ENCODE measurements around the gene POLR2E.

POLR2E gene

DNA sequence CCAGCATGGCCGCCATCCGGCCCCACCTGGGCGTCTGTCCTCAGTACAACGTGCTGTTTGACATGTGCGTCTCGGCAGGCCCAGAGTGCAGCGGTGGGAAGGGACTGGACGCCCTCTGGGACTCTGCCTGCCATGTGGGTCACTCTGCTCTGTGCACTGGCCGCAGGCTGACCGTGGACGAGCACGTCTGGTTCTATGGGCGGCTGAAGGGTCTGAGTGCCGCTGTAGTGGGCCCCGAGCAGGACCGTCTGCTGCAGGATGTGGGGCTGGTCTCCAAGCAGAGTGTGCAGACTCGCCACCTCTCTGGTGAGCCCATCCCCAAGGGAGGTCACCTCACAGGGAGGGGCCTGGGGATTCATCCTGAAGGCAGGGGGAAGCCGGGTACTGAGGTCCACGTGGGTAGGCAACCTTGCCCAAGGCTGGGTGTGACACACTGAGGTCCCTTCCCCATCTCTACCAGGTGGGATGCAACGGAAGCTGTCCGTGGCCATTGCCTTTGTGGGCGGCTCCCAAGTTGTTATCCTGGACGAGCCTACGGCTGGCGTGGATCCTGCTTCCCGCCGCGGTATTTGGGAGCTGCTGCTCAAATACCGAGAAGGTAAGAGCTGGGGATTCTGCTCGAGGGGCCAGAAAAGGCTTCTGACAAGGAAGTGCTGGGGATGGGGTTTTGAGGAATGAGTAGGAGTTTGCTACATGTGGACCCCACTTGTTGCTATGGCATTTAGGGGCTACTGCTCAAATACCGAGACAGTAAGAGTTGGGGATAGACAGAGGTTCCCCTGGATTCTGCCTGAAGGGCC is 44.0 kb downstream of the POLR2E start:
- H3K4me3 ChIP-seq (replicated peaks; ENCODE audit: insufficient read depth, low read length), result no peak overlapping the region
- no peak overlapping the region for H3K27ac ChIP-seq (replicated peaks)
- TF ChIP-seq, protein P1, sequence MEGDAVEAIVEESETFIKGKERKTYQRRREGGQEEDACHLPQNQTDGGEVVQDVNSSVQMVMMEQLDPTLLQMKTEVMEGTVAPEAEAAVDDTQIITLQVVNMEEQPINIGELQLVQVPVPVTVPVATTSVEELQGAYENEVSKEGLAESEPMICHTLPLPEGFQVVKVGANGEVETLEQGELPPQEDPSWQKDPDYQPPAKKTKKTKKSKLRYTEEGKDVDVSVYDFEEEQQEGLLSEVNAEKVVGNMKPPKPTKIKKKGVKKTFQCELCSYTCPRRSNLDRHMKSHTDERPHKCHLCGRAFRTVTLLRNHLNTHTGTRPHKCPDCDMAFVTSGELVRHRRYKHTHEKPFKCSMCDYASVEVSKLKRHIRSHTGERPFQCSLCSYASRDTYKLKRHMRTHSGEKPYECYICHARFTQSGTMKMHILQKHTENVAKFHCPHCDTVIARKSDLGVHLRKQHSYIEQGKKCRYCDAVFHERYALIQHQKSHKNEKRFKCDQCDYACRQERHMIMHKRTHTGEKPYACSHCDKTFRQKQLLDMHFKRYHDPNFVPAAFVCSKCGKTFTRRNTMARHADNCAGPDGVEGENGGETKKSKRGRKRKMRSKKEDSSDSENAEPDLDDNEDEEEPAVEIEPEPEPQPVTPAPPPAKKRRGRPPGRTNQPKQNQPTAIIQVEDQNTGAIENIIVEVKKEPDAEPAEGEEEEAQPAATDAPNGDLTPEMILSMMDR (IDR thresholded peaks at IDR 0.05; ENCODE audit: insufficient read depth, low read length), result no peak
- TF ChIP-seq, protein P2, sequence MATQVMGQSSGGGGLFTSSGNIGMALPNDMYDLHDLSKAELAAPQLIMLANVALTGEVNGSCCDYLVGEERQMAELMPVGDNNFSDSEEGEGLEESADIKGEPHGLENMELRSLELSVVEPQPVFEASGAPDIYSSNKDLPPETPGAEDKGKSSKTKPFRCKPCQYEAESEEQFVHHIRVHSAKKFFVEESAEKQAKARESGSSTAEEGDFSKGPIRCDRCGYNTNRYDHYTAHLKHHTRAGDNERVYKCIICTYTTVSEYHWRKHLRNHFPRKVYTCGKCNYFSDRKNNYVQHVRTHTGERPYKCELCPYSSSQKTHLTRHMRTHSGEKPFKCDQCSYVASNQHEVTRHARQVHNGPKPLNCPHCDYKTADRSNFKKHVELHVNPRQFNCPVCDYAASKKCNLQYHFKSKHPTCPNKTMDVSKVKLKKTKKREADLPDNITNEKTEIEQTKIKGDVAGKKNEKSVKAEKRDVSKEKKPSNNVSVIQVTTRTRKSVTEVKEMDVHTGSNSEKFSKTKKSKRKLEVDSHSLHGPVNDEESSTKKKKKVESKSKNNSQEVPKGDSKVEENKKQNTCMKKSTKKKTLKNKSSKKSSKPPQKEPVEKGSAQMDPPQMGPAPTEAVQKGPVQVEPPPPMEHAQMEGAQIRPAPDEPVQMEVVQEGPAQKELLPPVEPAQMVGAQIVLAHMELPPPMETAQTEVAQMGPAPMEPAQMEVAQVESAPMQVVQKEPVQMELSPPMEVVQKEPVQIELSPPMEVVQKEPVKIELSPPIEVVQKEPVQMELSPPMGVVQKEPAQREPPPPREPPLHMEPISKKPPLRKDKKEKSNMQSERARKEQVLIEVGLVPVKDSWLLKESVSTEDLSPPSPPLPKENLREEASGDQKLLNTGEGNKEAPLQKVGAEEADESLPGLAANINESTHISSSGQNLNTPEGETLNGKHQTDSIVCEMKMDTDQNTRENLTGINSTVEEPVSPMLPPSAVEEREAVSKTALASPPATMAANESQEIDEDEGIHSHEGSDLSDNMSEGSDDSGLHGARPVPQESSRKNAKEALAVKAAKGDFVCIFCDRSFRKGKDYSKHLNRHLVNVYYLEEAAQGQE (IDR thresholded peaks at IDR 0.05; ENCODE audit: insufficient replicate concordance, low read depth), result no peak
- TF ChIP-seq POLR2AphosphoS5 (IDR thresholded peaks at IDR 0.05; ENCODE audit: low read depth) (no peak), SPI1 (IDR thresholded peaks at IDR 0.05; ENCODE audit: borderline replicate concordance, low read depth) (no peak), GABPA (IDR thresholded peaks at IDR 0.05; ENCODE audit: low read depth) (no peak)
- no peaks in the 10 kb centered on the region for H3K27me3 ChIP-seq (ENCODE audit: insufficient read depth, poor library complexity, severe bottlenecking)
- no peak for DNase-seq (ENCODE audit: low read depth in 1 of 2, low spot score in 1 of 2)

DNA sequence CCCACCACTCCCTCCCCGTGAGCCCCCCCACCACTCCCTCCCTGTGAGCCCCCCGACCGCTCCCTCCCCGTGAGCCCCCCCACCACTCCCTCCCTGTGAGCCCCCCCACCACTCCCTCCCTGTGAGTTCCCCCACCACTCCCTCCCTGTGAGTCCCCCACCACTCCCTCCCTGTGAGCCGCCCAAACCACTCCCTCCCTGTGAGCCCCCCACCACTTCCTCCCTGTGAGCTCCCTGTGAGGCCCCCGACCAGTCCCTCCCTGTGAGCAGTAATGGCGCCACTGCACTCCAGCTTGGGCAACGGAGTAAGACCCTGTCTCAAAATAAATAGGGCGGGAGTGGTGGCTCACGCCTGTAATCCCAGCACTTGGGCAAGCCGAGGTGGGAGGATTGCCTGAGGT is 45.4 kb downstream of the POLR2E start:
- TF ChIP-seq SPI1 (IDR thresholded peaks at IDR 0.05; ENCODE audit: borderline replicate concordance, low read depth), result no peak
- TF ChIP-seq GABPA (IDR thresholded peaks at IDR 0.05; ENCODE audit: low read depth), result no peak
- TF ChIP-seq POLR2AphosphoS5 (IDR thresholded peaks at IDR 0.05; ENCODE audit: low read depth), result no peak
- TF ChIP-seq, protein P2 (IDR thresholded peaks at IDR 0.05; ENCODE audit: insufficient replicate concordance, low read depth), result no peak
- TF ChIP-seq, protein P1 (IDR thresholded peaks at IDR 0.05; ENCODE audit: insufficient read depth, low read length), result no peak
- H3K27me3 ChIP-seq (ENCODE audit: insufficient read depth, poor library complexity, severe bottlenecking), result no peaks in the 10 kb centered on the region
- no peak for DNase-seq (ENCODE audit: low read depth in 1 of 2, low spot score in 1 of 2)
- H3K4me3 ChIP-seq (replicated peaks; ENCODE audit: insufficient read depth, low read length), result no peak overlapping the region
- H3K27ac ChIP-seq (replicated peaks), result no peak overlapping the region

DNA sequence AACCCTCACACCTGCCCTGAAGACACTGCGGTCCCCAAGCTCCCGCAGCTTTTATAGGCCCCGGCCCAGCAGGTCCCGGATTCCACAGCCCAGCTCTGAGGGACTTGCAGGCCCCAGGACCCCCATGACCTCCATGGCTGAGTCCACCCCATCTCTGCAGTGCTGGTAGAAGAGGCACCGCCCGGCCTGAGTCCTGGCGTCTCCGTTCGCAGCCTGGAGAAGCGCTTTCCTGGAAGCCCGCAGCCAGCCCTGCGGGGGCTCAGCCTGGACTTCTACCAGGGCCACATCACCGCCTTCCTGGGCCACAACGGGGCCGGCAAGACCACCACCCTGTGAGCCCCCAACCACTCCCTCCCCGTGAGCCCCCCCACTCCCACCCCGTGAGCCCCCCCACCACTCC is 46.1 kb downstream of the POLR2E start:
- H3K27ac ChIP-seq (replicated peaks), result no peak overlapping the region
- H3K27me3 ChIP-seq (ENCODE audit: insufficient read depth, poor library complexity, severe bottlenecking), result no peaks in the 10 kb centered on the region
- H3K4me3 ChIP-seq (replicated peaks; ENCODE audit: insufficient read depth, low read length), result no peak overlapping the region
- TF ChIP-seq SPI1 (IDR thresholded peaks at IDR 0.05; ENCODE audit: borderline replicate concordance, low read depth) (no peak), GABPA (IDR thresholded peaks at IDR 0.05; ENCODE audit: low read depth) (no peak), POLR2AphosphoS5 (IDR thresholded peaks at IDR 0.05; ENCODE audit: low read depth) (no peak)
- TF ChIP-seq, protein P2 (IDR thresholded peaks at IDR 0.05; ENCODE audit: insufficient replicate concordance, low read depth), result no peak
- TF ChIP-seq, protein P1 (IDR thresholded peaks at IDR 0.05; ENCODE audit: insufficient read depth, low read length), result no peak
- no peak for DNase-seq (ENCODE audit: low read depth in 1 of 2, low spot score in 1 of 2)
